NCI-H82 treated with DMSO at 0.1 percent for 48 hours (cell line): ENCODE results near the gene DAD1.
"Not testable (repeated sequence)": the region's sequence is repeated elsewhere in the genome, so short reads cannot be mapped to it uniquely, and the experiment has no call there.

ENCODE experiments used
- DNase-seq: peaks from one replicate; lab custom pipeline; 2025; ENCODE audit not compliant: unreplicated experiment; lab: John Stamatoyannopoulos, UW

DAD1 gene

DNA sequence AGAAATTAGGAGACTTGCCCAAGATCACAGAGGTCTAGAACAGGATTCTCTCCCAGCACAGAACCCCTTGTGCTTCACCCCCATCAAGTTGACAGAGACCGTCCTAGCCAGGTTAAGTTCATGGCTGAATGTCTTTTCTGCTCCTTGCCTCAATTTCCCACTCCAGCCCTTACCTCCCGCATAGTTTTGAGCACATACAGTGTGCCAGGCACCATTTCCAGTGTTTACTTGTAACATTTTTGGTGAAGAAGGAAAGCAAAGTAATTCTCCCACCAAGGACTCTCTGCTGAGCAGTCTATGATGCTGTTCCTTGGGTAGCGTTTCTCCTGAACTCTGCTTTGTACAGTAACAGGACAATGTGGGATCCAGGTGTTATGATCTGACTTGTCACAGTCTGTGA lies 10.3 kb upstream of the DAD1 start:
- DNase-seq: no peak

DNA sequence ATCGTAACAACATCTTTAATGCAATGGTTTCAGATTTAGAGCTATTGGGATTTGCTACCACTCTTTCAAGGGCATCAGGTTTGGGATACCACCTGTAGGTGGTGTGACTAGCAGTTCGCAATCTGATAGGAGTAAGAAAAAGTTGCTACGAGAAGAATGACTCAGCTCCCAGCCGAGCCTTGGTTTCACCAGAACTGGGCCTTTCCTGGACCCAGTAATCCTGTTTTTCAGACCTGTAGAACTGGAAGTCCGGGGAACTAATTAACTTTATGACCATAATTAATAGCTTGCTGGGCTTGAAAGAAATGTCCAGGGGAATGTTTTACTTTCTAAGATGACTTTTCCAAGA lies 9.8 kb upstream of the DAD1 start:
- DNase-seq: no peak

DNA sequence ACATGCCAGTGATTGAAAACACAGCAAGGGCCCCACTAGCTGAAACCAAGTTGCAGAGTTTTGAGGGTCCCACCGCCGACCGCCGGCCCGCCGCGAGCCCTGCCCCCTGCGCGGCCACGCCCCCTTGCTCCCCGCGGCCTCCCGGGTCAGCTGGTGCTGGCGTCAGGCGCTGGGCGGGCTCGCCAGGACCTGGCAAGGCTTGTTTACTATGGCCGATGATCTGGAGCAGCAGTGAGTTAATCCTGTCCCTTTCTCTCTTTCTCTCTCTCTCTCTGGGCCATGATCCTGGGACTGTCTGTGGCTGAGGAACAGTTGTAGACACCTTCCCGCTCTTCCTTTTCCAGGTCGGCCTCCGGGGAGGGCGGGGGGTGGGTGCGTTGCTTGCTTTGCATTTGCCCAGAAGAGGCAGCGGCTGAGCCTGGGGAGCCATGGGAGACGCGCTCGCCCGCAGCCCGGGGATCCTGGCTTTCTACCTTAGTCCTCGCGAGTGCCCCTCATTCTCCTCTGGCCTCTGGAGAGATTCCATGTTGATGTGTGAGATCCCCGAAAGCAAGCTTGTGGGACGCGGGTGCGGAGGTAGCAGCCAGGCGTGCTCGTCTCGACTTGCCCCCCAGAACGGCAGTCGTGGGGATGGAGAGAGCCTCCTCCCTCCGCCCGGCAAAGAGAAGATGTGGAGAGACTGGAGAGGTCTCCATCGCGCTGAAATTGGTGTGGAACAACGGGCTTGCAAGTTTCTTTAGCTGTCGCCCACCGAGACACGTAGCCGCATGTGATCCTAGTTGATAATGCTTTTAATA lies 9.3 kb upstream of the DAD1 start, which contains the start of gene ABHD4:
Gene ABHD4, plus strand, starts transcription at position 202 of the 797 bp plus-strand sequence. Its CDS starts 7 bp downstream, at position 209.
- DNase-seq: peak; percentile 15

DNA sequence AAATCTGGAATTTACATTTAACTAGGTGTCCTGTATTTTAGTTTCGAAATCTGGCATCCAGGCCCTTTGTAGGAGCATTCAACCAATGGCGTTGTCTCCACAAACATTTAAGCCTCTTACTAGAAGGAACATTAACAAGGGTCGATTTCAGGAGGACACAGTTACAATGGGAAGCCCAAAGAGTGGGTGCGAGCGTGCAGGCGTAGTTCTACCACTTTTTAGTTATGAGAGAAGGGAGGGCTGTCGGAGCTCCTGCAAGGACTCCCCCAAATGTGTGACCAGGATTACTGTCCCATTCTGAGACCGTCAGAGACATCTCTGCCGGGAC lies 8.7 kb upstream of the DAD1 start:
- no peak for DNase-seq

DNA sequence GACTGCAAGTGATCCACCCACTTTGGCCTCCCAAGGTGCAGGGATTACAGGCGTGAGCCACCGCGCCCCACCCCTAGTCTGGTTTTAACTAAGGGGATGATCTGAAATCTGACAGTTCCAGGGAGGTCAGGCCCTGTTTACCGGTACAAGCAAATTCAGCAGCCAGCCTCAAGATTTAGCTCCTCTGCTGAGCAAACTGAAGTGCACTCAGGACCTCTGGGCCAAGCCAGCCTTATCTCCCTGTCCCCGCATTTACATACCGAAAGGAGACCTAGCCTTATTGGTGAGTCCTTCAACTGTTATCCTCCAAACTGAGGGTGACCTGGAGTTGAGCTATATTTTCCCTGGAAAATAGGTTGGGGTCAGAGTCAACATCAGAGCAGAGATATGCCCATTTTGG lies 8.2 kb upstream of the DAD1 start:
- DNase-seq: no peak

DNA sequence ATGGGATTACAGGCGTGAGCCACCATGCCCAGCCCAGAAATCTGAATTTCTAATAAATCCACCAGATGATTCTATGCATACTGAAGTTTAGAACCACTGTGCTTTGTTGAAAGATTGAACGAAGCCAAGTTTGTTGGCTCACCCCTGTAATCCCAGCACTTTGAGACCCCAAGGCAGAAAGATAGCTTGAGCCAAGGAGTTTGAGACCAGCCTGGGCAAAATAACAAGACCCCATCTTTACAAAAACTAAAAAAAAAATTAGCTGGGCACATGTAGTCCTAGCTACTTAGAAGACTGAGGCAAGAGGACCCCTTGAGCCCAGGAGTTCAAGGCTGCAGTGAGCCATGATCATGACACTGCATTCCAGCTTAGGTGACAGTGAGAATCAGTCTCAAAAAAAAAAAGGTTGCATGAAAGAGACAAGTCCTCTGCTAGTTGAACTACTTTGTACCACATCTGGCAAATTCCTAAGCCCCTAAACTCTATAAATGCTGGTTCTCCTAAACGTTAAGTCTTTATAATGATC lies 7.4 kb upstream of the DAD1 start:
- no peak for DNase-seq

DNA sequence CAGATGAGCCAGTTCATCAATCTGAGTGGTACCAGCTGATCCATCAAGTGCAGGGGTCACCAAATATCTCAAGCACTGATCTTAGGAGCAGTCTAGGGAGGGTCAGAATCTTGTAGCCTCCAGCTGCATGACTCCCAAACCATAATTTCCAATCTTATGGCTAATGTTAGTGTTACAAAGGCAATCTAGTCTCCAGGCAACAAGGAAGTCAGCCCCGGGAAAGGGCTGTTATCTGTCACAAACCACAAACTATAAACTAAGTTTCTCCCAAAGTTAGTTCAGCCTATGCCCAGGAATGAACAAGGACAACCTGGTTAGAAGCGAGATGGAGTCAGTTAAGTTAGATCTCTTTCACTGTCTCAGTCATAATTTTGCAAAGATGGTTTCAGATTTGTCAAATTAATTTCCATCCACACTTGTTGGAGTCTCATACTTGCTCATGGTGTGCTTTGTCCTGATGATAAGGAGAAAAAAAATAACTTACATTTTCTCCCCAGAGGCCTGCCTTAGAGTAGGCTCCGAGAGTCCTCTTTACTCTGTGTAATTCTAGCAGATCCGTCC lies 5.2 kb upstream of the DAD1 start:
- no peak for DNase-seq

DNA sequence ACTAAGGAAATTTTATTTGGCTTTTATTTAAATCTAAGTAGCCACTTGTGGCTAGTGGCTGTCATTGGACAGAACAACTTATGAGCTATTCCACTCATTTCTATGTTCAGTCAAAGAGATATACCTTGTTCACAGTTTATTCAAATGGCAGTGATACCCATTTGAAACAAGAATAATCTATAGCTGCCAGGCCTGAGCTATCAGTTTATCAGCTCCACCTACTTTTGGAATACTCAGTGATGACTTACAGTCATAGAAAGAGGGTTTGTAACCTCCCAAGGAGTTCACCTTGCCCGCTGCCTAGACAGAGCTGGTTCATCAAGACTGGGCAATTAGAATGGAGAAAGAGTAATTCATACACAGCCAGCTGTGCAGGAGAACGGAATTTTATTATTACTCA lies 4.6 kb upstream of the DAD1 start:
- DNase-seq: no peak

DNA sequence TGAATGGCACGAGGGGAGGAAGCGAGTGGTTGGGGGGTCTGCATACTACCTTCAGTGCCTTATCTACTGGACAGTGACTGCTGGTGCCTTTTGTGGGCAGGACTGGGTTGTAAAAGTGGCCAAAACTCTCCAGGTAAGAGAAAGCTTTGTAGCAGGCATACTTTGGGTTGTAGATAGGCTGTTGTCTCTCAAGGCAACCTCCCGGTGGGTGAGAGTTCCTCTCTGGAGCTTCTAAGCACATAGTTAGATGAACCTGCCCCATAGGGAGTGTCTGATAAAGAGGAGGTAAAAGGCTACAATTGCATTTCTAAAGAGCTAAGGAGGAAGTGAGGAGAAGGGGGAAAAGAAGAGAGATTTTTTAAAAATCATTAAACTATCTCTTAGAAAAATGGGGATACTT lies 4.2 kb upstream of the DAD1 start:
- no peak for DNase-seq

DNA sequence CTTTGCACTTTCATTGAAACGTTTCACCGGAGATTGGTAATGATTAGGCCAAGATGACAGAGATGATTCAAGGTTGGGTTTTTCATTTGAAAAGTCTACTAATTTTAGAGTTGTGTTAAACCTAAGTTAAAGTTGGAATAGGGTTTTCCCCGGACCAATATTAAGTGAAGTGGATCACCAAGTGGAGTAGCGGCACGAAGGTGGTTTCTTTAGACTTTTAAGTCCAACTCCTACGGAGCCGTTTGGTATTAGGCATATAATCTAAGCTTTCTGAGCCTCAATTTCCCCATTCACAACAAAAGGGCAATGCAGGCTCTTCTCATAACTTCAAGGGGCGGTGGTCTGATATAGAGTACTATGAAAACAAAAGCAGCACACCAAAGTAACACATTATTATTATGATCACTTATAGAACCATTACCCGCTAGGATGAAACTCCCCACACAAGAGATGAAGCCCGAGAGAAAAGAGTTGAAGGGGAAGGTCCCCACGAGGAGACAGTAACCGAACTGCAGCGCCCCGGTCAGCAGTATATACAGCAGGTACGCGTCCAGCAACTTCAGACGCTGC lies 413 bp downstream of the DAD1 start:
- DNase-seq: no peak

DNA sequence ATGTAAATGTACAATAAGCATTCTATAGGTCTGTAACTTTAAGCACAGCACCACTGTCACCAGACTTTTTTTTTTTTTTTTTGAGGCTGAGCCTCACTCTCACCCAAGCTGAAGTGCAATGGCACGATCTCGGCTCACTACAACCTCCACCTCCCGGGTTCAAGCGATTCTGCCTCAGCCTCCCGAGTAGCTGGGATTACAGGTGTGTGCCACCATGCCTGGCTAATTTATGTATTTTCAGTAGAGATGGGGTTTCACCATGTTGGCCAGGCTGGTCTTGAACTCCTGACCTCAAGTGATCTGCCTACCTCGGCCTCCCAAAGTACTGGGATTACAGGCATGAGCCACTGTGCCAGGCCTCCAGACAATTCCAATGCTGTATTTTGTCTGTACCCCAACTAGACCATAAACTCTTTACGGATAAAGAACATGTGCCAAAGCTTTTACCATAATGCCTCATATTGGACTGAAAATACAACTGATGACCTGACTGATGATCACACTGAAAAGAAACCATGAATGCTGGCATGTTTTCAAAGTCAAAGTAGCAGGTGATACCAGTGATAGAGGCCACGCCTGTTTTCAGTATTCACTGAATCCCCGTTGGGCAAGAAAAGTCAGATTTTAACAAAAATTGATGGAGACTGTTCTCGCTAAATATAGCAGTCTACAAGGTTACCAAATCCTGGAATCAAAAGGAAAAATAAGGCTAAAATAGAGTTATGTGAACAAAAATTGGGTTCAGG lies 1.2 kb downstream of the DAD1 start:
- not testable (repeated sequence) for DNase-seq

DNA sequence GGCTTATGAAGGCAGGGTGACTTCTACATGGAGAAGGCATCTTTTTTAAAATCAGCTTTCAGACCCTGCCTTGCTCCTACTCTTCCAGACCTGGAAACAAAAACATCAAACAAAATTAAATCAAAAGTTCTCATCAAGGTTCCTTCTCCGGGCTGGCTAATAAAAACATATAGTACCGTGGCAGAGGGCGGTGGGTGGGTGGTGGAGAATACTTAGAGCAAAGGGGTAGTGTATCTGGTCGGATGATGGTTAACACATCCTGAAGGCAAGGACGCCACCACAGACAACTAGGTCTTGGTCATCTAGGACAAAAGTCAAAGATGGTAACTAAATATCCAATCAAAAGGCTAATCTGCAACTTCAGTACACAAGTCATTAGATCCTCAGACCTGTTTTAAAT lies 1.8 kb downstream of the DAD1 start:
- DNase-seq: no peak

DNA sequence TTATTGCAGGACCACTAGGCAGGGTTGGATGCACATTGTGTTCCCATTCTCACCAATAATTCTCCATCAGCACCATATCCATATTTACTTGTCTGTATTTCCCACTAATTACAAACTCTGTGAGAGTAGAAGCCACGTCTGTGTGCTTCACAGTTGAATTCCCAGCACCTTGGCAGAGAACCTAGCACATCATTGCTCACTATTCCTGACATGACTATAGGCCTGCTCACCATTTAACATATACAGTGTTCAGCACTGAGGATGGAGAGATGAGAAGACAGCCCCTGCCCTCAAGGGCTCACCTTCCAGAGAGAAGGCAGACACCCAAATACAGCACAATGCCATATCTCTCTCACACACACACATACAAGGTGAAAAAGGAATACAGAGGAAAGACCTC lies 5.0 kb downstream of the DAD1 start:
- DNase-seq: no peak

DNA sequence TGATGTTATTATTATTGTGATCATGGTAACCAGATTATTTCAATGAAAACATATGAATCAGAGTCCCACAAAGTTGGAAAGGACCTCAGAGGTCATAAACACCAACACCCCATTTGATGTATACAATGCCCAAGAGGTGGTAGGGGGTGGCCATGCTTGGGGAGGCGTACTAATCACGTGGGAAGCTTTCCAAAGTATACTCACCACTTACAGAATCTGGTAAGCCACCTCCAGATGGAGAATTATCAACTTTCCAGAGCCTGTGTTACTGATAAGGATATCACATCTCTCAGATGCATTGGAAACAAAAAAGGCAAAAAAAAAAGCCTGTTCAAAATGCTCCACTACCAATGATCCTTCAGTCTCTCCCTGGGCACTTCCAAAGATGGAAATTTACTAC lies 8.4 kb downstream of the DAD1 start:
- DNase-seq: no peak

DNA sequence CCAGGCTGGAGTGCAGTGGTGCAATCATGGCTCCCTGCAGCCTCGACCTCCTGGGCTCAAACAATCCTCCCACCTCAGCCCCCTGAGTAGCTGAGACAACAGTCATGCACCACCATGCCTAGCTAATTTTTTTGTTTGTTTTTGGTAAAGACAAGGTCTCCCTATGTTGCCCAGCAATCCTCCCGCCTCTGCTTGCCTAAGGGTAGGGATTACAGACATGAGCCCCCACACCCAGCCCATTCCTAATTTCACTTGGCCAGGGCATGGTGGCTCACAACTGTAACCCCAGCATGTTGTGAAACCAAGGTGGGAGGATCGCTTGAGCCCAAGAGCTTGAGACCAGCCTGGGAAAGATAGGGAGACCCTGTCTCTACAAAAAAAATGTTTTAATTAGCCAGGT lies 9.1 kb downstream of the DAD1 start:
- no peak for DNase-seq

DNA sequence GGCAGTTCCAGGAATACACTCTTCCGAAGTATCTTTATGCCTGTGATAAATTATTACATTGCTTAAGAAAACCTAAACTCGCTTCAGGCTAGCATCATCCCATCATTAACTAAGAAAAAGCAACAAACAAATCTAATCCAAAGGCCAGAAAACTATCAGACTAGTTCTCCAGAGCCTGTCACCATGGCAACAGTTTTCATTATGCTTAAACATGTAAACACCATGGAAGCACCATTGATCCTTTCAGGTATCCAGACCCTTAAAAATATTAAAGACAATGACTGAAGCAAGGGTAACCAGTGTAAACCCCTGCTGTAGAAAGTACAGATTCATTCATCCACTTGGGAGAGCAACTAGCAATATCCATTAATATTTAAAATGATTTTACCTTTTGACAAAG lies 9.8 kb downstream of the DAD1 start:
- no peak for DNase-seq

DNA sequence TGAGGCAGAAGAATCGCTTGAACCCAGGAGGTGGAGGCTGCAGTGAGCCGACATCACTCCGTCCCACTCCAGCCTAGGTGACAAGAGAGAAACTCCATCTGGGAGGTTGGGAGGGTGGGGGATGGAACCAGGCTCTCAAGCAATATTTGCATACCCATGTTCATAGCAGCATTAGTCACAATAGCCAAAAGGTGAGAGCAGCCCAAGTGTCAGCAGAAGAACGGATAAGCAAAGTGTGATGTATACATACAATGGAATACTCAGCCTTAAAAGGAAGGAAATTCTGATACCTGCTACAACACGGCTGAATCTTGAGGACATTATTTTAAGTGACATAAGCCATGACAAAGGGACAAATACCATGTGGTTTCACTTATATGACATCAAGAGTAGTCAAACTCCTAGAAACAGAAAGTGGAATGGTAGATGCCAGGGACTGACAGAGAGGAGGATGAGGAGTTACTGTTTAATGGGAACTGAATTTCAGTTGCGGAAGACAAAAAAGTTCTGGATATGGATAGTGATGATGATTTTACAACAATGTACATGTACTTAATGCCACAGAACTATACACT lies 11.6 kb downstream of the DAD1 start:
- no peak for DNase-seq

DNA sequence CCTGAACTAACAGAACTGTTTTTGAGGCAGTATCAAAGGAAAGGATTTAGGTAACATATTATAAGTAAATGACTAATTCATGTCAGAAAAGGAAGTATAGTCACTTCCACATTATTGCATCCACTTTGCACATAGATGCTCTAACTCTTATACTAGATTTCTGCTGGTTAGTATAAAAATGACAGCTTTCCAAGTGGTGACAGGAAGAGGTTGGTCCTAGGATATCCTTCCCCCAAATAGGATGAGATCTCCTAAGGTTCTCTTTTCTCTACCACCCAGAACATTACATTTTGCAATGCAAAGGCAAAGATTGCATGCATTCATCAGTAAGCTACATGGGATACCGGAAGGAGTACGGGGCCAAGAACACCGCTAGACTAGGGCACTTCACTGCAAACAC lies 15.2 kb downstream of the DAD1 start:
- DNase-seq: no peak

DNA sequence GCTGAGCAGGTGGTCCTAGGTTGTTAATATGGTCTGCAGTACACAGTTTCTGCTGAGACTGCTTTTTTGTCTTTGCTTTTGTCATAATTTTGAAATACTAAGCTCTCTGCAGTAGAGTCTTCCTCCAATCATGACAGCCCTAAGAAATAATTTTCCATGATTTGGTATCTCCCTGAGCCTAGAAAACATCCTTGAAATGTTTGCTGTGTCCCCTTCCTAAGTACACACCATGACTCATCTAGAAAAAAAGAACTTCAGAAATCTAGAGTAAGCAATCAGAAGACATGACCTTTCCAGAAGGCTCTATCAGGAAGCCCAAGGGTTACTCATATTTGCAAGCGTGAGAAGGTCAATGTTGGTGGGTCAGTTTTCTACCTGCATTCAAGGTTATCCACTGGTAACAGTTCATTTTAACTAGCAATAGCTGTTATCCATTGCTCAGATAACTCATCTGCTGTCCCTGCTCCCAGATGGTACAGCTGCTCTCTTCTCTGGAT lies 16.4 kb downstream of the DAD1 start:
- DNase-seq: no peak

DNA sequence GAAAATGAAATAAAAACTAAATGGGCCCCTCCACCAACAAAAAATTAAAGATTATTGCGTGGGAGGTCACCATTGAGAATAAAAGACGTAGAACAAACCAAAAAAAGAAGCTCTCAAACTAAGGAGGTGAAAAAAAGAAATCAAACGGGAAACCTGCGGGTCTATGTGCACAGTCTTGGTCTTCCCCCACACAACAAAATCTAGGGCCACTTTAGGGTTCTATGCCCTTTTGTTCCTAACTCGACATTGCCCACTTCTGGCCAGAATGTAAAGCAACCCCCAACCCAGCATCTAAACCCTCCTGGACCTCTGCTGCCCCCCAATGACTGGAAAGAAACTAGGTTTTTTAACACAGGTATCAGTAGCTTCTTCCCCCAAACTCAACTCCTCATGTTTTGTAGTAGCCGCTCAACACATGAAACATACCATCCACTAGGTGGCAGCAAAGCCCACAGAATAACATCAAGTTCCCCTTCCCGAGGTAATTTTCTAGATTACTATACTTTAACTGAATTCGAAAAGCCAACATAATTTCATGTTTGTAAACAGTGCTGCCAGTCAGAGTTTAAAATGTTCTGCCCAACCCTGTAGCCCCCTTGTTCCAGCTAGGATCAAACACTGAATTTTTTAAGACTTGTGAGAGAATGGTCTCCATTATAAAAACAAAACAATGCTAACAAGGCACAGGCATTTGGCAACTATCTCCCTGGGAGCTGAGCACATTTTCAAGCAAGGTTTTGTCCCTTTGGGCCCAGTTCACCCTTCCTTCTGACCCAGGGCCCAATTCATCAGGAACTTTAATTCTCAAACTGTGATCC lies 18.7 kb downstream of the DAD1 start:
- peak; percentile 57 for DNase-seq

DNA sequence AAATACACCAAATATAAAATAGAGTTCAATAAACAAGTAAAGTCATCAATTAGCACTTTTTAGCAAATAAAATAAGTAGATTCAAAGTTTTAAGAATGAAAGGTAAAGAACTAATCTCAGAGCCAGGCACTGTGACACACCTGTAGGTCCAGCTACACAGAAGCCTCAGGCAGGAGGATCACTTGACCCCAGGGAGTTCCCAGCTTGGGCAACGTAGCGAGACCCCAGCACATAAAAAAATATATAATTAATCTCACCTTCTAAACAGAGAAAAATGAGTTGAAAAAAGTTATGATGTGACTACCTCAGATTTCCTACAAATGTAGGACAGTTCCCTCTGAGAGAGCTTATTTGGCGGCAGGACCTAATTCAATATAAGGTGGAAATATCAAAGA lies 19.3 kb downstream of the DAD1 start:
- DNase-seq: no peak
